Measurements from ENCODE around the gene FLCN.

- TF ChIP-seq EP300 (IDR thresholded peaks at IDR 0.05) (no peak), POLR2A (IDR thresholded peaks at IDR 0.05; ENCODE audit: low read length) (no peak), JUNB (IDR thresholded peaks at IDR 0.05) (no peak), TP53 (CRISPR knock-in tag; IDR thresholded peaks at IDR 0.05) (no peak), RAD21 (conservative IDR thresholded peaks at IDR 0.05 in 1 of 2, IDR thresholded peaks at IDR 0.05 in 1 of 2) (no peak), FOSL2 (IDR thresholded peaks at IDR 0.05) (no peak), FOSL2 (CRISPR knock-in tag; IDR thresholded peaks at IDR 0.05) (no peak), USF2 (IDR thresholded peaks at IDR 0.05) (no peak), BHLHE40 (IDR thresholded peaks at IDR 0.05; ENCODE audit: low read depth, low read length) (no peak), ZFP36 (IDR thresholded peaks at IDR 0.05; ENCODE audit: borderline replicate concordance, partially characterized antibody) (no peak), KDM1A (IDR thresholded peaks at IDR 0.05; ENCODE audit: low read depth) (no peak), HMGXB4 (CRISPR knock-in tag; IDR thresholded peaks at IDR 0.05; ENCODE audit: borderline replicate concordance) (no peak), RNF2 (IDR thresholded peaks at IDR 0.05; ENCODE audit: borderline replicate concordance, low read depth) (no peak)
- TF ChIP-seq, protein P1, sequence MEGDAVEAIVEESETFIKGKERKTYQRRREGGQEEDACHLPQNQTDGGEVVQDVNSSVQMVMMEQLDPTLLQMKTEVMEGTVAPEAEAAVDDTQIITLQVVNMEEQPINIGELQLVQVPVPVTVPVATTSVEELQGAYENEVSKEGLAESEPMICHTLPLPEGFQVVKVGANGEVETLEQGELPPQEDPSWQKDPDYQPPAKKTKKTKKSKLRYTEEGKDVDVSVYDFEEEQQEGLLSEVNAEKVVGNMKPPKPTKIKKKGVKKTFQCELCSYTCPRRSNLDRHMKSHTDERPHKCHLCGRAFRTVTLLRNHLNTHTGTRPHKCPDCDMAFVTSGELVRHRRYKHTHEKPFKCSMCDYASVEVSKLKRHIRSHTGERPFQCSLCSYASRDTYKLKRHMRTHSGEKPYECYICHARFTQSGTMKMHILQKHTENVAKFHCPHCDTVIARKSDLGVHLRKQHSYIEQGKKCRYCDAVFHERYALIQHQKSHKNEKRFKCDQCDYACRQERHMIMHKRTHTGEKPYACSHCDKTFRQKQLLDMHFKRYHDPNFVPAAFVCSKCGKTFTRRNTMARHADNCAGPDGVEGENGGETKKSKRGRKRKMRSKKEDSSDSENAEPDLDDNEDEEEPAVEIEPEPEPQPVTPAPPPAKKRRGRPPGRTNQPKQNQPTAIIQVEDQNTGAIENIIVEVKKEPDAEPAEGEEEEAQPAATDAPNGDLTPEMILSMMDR (IDR thresholded peaks at IDR 0.05): no peak
- TF ChIP-seq, protein P2, sequence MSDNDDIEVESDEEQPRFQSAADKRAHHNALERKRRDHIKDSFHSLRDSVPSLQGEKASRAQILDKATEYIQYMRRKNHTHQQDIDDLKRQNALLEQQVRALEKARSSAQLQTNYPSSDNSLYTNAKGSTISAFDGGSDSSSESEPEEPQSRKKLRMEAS (IDR thresholded peaks at IDR 0.05): no peak
Measured at GRCh38 chr17:17224137-17224536, 12.8 kb downstream of the FLCN start.

Data from A549 (cell line).